Esophagus muscularis mucosa (tissue), 4 donors: Measurements from ENCODE around the gene RASL11A. TPM values are rescaled to one million over a fixed set of nuclear protein-coding genes. Genes with fewer than 3 reads are reported as not detected.

Experiments used
- DNase-seq: peaks from one replicate; pipeline ENCODE4 v3.0.0-alpha.2; 2017; ENCODE audit errors: extremely low spot score
- H3K27ac ChIP-seq, 4 donors: fragments of 200-600 bp; sonication (generic); replicated peaks in 1 of 4; 1 replicate in 3 of 4; 2 replicates in 1 of 4; pipeline ENCODE4 v1.5.1; 2016 to 2019; ENCODE audit warnings: mild to moderate bottlenecking in 1 of 4
- H3K27me3 ChIP-seq, 4 donors: fragments of 200-600 bp; sonication (generic); one replicate each; pipeline versions ENCODE4 v1.5.1 to v1.6.0; 2016 to 2019
- H3K36me3 ChIP-seq, 4 donors: fragments of 200-600 bp; sonication (generic); one replicate each; pipeline ENCODE4 v1.5.1; 2016 to 2019
- H3K4me1 ChIP-seq, 4 donors: fragments of 200-600 bp; sonication (generic); one replicate each; pipeline ENCODE4 v1.5.1; 2016 to 2019
- H3K4me3 ChIP-seq, 4 donors: fragments of 200-600 bp; sonication (generic); 1 replicate in 2 of 4; 2 replicates in 2 of 4; pipeline ENCODE4 v1.5.1; 2016 to 2019; ENCODE audit warnings: mild to moderate bottlenecking in 4 of 4, moderate library complexity in 1 of 4
- H3K9me3 ChIP-seq, 4 donors: fragments of 200-600 bp; sonication (generic); 1 replicate in 3 of 4; 2 replicates in 1 of 4; pipeline ENCODE4 v1.5.1; 2016 to 2019
- CTCF ChIP-seq, 3 experiments: fragments of 200-600 bp in 2 of 3; fragments of 450-650 bp in 1 of 3; sonication (generic) in 2 of 3; IDR thresholded peaks; one replicate each; pipeline ENCODE4 v1.5.1; 2017 to 2019; ENCODE audit warnings: antibody characterized with exemption in 3 of 3, mild to moderate bottlenecking in 2 of 3, moderate library complexity in 1 of 3
- EP300 ChIP-seq: sonication (generic); formaldehyde crosslinking; IDR thresholded peaks from one replicate; pipeline ENCODE4 v1.6.1; 2017; ENCODE audit warnings: antibody characterized with exemption
- POLR2A ChIP-seq: fragments of 450-650 bp; IDR thresholded peaks from one replicate; pipeline ENCODE4 v1.6.1; 2017; ENCODE audit warnings: antibody characterized with exemption, moderate library complexity, mild to moderate bottlenecking, low read depth
- POLR2AphosphoS5 ChIP-seq, 2 donors: sonication (generic); formaldehyde crosslinking; IDR thresholded peaks; one replicate each; pipeline ENCODE4 v1.6.1; 2017; ENCODE audit warnings: antibody characterized with exemption in 2 of 2
- WGBS: methylation state at CpG from one replicate; pipeline ENCODE4 v1.1.5; 2018; 5-methylcytosine and 5-hydroxymethylcytosine counted together
- intact Hi-C: fragments of 100-400 bp; cut with DNase I; formaldehyde crosslinking; loops from one replicate; pipeline ENCODE4 v1.15.1; 2023
- total RNA-seq, 4 donors: library from RNA; depleted of rRNA; stranded (reverse); fragments of >200 nt; gene quantifications; one replicate each; pipeline versions ENCODE4 v1.1.0 to v1.2.1, GENCODE V29; 2016

The RASL11A gene
- total RNA-seq, 4 donors from 2014 or later: 11.2 to 98.9 (median 41.1) TPM

DNA sequence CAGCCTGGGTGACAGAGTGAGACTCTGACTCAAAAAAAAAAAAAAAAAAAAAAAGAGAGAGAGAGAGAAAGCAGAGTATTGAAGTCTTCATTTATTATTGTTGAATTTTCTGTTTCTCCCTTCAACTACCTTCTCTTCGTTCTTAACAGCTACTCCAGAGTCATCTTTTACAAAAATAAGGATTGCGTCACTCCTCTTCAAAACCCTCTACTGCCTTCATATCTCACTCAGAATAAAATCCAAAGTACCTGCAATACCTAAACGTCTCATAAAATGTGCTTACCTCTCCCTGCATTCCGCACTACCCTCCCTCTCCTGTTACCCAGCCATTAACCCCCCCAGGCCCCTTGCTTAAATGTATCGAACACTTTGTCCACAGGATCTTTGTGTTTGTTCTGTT lies 36.7 kb upstream of the RASL11A start:
- no peak overlapping the region for H3K4me3 ChIP-seq
- 91% methylated on average over 5 of the region's 5 CpGs for WGBS
- intact Hi-C loops: no loop called here
- H3K27me3 ChIP-seq: no peaks in the 10 kb centered on the region
- DNase-seq: no peak
- no peaks in the 10 kb centered on the region for H3K4me1 ChIP-seq
- TF ChIP-seq EP300 (no peak), POLR2A (no peak), CTCF (IDR thresholded peaks at IDR 0.05) (no peak), POLR2AphosphoS5 (IDR thresholded peaks at IDR 0.05) (no peak)
- no peak overlapping the region for H3K27ac ChIP-seq
- no peaks in the 10 kb centered on the region for H3K36me3 ChIP-seq
- peaks cover 0 to 8% (median 0%) of the 10 kb centered on the region in 4 donors for H3K9me3 ChIP-seq

DNA sequence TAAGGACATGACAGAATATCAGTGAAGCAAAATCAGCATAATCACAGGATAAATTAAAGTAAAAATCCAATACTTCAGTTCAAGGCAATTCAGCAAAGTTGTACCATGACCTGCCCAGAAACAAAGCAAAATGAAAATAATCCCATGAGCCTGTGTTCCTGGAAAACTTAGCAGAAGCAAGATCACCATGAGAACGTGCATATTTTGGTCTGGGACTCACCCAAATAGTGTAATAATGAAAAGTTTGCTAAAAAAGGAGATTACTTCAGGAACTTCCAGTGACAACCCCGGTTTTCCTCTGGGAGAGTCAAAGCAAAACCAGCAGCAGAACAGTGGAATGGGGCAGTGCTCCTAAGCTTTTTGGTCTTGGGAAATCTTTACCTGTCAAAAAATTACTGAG lies 34.2 kb upstream of the RASL11A start:
- DNase-seq: no peak
- Histone ChIP-seq H3K27ac (no peak overlapping the region), H3K9me3 (peaks cover 0 to 5% (median 0%) of the 10 kb centered on the region in 4 donors), H3K4me3 (no peak overlapping the region), H3K36me3 (no peaks in the 10 kb centered on the region), H3K4me1 (no peaks in the 10 kb centered on the region), H3K27me3 (no peaks in the 10 kb centered on the region)
- no peak for TF ChIP-seq CTCF (IDR thresholded peaks at IDR 0.05)
- no peak for TF ChIP-seq EP300
- TF ChIP-seq POLR2AphosphoS5 (IDR thresholded peaks at IDR 0.05): no peak
- no peak for TF ChIP-seq POLR2A
- WGBS: 62% methylated on average over 2 of the region's 2 CpGs
- intact Hi-C loops: no loop called here

- no peaks in the 10 kb centered on the region for H3K27me3 ChIP-seq
- peaks cover 0 to 7% (median 0%) of the 10 kb centered on the region in 4 donors for H3K36me3 ChIP-seq
- no peaks in the 10 kb centered on the region for H3K4me1 ChIP-seq
- H3K27ac ChIP-seq: no peak overlapping the region
- H3K9me3 ChIP-seq: no peaks in the 10 kb centered on the region
- DNase-seq: no peak
- TF ChIP-seq CTCF (IDR thresholded peaks at IDR 0.05): no peak
- TF ChIP-seq EP300: no peak
- TF ChIP-seq POLR2AphosphoS5 (IDR thresholded peaks at IDR 0.05): no peak
- no peak for TF ChIP-seq POLR2A
- 85% methylated on average over 5 of the region's 5 CpGs for WGBS
- intact Hi-C loops: no loop called here
- no peak overlapping the region for H3K4me3 ChIP-seq
Observed at GRCh38 chr13:27242702-27243101, 27.9 kb upstream of the RASL11A start.

GRCh38 chr13:27245610-27246009 lies 25.0 kb upstream of the RASL11A start:
- peaks cover 6 to 8% (median 6%) of the 10 kb centered on the region in 4 donors for H3K4me1 ChIP-seq
- intact Hi-C loops: no loop called here
- no peak overlapping the region for H3K4me3 ChIP-seq
- no peaks in the 10 kb centered on the region for H3K27me3 ChIP-seq
- H3K9me3 ChIP-seq: no peaks in the 10 kb centered on the region
- DNase-seq: no peak
- TF ChIP-seq CTCF (IDR thresholded peaks at IDR 0.05) (no peak), POLR2A (no peak), EP300 (no peak), POLR2AphosphoS5 (IDR thresholded peaks at IDR 0.05) (no peak)
- no peak overlapping the region for H3K27ac ChIP-seq
- H3K36me3 ChIP-seq: peaks cover 0 to 7% (median 0%) of the 10 kb centered on the region in 4 donors
- WGBS: 91% methylated on average over 7 of the region's 7 CpGs

DNA sequence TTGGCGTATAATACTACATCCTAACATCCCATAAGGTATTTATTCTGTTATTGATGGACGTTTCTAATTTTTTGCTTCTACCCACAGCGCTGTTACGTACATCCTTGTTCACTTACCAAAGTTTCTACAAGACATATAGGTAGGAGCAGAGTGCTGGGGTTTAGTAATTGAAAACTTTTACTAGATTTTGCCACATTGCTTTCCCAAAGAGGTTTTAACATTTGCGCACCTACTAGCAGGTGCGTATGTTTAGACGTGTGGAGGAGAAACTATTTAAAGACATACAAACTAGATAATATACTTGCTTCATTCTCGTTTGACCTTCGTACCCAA lies 19.8 kb upstream of the RASL11A start:
- Histone ChIP-seq H3K27ac (peak overlapping the region; percentile 90 to 96 (median 95)), H3K9me3 (no peaks in the 10 kb centered on the region), H3K4me1 (peaks cover 34 to 46% (median 43%) of the 10 kb centered on the region in 4 donors), H3K27me3 (no peaks in the 10 kb centered on the region), H3K4me3 (peak overlapping the region; percentile 75 to 86 (median 80)), H3K36me3 (peaks cover 9 to 22% (median 16%) of the 10 kb centered on the region in 4 donors)
- under 1% methylated on average over 9 of the region's 9 CpGs for WGBS
- TF ChIP-seq POLR2AphosphoS5 (IDR thresholded peaks at IDR 0.05) (no peak), CTCF (IDR thresholded peaks at IDR 0.05) (no peak), EP300 (no peak), POLR2A (no peak)
- intact Hi-C loops: loop anchor here (5.0 kb wide), 2 partner anchors 78 to 107 kb away; partner anchors contain the start of gene USP12
- no peak for DNase-seq
